RWPE2 (cell line): ENCODE data around the gene CNOT6L.
"Not testable (repeated sequence)": the region's sequence is repeated elsewhere in the genome, so short reads cannot be mapped to it uniquely, and the experiment has no call there.

Experiments
- ATAC-seq: fragments of 200-7000 bp; cut with Tn5 transposase; 3 replicates; pipeline ENCODE4 v1.9.1; 2021; ENCODE audit warnings: low read depth
- DNase-seq: peaks from one replicate; pipeline ENCODE4 v3.0.0-alpha.2; 2020; ENCODE audit warnings: low spot score
- H3K27ac ChIP-seq: fragments of 450-650 bp; 2 replicates; pipeline ENCODE4 v1.5.1; 2017; ENCODE audit warnings: mild to moderate bottlenecking; ENCODE audit not compliant: poor library complexity, severe bottlenecking
- H3K27me3 ChIP-seq: fragments of 250-450 bp; sonication (Bioruptor Pico); 2 replicates; pipeline ENCODE4 v1.5.1; 2021; ENCODE audit warnings: mild to moderate bottlenecking, moderate library complexity; ENCODE audit not compliant: insufficient read depth, poor library complexity, severe bottlenecking
- H3K36me3 ChIP-seq: fragments of 250-450 bp; sonication (Bioruptor Pico); 2 replicates; pipeline ENCODE4 v1.5.1; 2020; ENCODE audit warnings: low read depth, mild to moderate bottlenecking, moderate library complexity
- H3K4me1 ChIP-seq: fragments of 250-450 bp; sonication (Bioruptor Pico); 2 replicates; pipeline ENCODE4 v1.5.1; 2021; ENCODE audit warnings: mild to moderate bottlenecking, moderate library complexity; ENCODE audit not compliant: insufficient read depth, poor library complexity, severe bottlenecking
- H3K4me3 ChIP-seq: fragments of 250-450 bp; sonication (Bioruptor Pico); 2 replicates; pipeline ENCODE4 v1.5.1; 2021; ENCODE audit warnings: mild to moderate bottlenecking, moderate library complexity; ENCODE audit not compliant: severe bottlenecking
- H3K9me3 ChIP-seq: fragments of 250-450 bp; sonication (Bioruptor Pico); 2 replicates; pipeline ENCODE4 v1.5.1; 2021; ENCODE audit warnings: mild to moderate bottlenecking, moderate library complexity; ENCODE audit not compliant: severe bottlenecking
- CTCF ChIP-seq: fragments of 450-650 bp; IDR thresholded peaks from one replicate; pipeline ENCODE4 v1.5.1; 2017; ENCODE audit warnings: mild to moderate bottlenecking, moderate library complexity; ENCODE audit not compliant: poor library complexity, severe bottlenecking

Gene CNOT6L

GRCh38 chr4:77787969-77788368 lies 31.2 kb downstream of the CNOT6L start:
- Histone ChIP-seq H3K27ac (no peak overlapping the region), H3K27me3 (no peaks in the 10 kb centered on the region), H3K9me3 (no peaks in the 10 kb centered on the region), H3K4me3 (no peak overlapping the region), H3K4me1 (no peaks in the 10 kb centered on the region), H3K36me3 (no peaks in the 10 kb centered on the region)
- no peak for DNase-seq
- TF ChIP-seq CTCF, result no peak
- no peak for ATAC-seq

- H3K27me3 ChIP-seq, result no peaks in the 10 kb centered on the region
- no peak overlapping the region for H3K4me3 ChIP-seq
- no peaks in the 10 kb centered on the region for H3K4me1 ChIP-seq
- H3K9me3 ChIP-seq, result no peaks in the 10 kb centered on the region
- ATAC-seq (no peak), DNase-seq (no peak)
- TF ChIP-seq CTCF, result no peak
- no peak overlapping the region for H3K27ac ChIP-seq
- no peaks in the 10 kb centered on the region for H3K36me3 ChIP-seq
Observed at GRCh38 chr4:77785669-77786068, 33.5 kb downstream of the CNOT6L start.

- H3K27me3 ChIP-seq, result no peaks in the 10 kb centered on the region
- H3K27ac ChIP-seq, result no peak overlapping the region
- DNase-seq (no peak), ATAC-seq (no peak)
- no peak overlapping the region for H3K4me3 ChIP-seq
- H3K4me1 ChIP-seq, result no peaks in the 10 kb centered on the region
- TF ChIP-seq CTCF, result no peak
- H3K9me3 ChIP-seq, result no peaks in the 10 kb centered on the region
- no peaks in the 10 kb centered on the region for H3K36me3 ChIP-seq
Observed at GRCh38 chr4:77783895-77784294, 35.3 kb downstream of the CNOT6L start.

- no peak for DNase-seq
- Histone ChIP-seq H3K4me1 (no peaks in the 10 kb centered on the region), H3K27ac (no peak overlapping the region), H3K36me3 (no peaks in the 10 kb centered on the region), H3K9me3 (no peaks in the 10 kb centered on the region), H3K27me3 (no peaks in the 10 kb centered on the region), H3K4me3 (no peak overlapping the region)
- ATAC-seq, result no peak
- TF ChIP-seq CTCF, result no peak
Observed at GRCh38 chr4:77782102-77782835, 36.9 kb downstream of the CNOT6L start.

- not testable (repeated sequence) for ATAC-seq, H3K9me3 ChIP-seq, H3K27me3 ChIP-seq
Observed at GRCh38 chr4:77780762-77781161, 38.4 kb downstream of the CNOT6L start.

More at GRCh38 chr4:77780762-77781161, 38.4 kb downstream of the CNOT6L start:
- not testable (repeated sequence) for H3K27ac ChIP-seq, H3K4me1 ChIP-seq, DNase-seq, H3K36me3 ChIP-seq, H3K4me3 ChIP-seq
